HG03175 (cell line): Measurements from ENCODE around the gene ACKR4.
"Not testable (repeated sequence)": the region's sequence is repeated elsewhere in the genome, so short reads cannot be mapped to it uniquely, and the experiment has no call there.

ENCODE experiments used
- ATAC-seq: cut with Tn5 transposase; IDR thresholded peaks from one replicate; pipeline ENCODE4 v1.9.1; 2021; ENCODE audit warnings: mild to moderate bottlenecking, moderate library complexity; ENCODE audit not compliant: unreplicated experiment

The ACKR4 gene

DNA sequence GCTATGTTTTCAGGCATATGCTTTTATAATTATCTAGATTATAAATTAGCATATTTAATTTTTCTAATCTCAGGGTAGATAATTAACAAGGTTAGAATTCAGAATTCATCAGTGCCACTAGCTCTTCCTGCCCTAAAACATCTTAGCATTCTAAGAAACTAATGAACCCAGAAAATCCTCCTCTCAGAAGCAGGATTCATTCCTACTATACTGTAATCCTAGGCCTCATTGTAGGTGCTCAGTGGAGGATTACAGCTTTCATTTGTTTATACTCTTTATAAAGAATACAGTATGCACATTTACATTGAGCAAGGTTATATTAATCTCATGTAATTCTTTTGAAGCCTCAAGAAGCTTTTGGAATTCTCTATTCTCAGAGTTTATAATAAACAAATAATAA, 41.6 kb downstream of the ACKR4 start:
- ATAC-seq, result no peak

DNA sequence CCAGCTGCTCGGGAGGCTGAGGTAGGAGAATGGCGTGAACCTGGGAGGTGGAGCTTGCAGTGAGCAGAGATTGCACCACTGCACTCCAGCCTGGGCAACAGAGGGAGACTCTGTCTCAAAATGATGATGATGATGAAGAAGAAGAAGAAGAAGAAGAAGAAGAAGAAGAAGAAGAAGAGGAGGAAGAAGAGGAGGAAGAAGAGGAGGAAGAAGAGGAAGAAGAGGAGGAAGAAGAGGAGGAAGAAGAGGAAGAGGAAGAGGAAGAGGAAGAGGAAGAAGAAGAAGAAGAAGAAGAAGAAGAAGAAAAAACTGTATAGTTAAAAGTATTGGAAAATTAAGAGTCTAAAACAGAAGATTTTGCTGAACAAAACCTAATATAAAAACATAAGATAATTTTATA, 44.4 kb downstream of the ACKR4 start:
- not testable (repeated sequence) for ATAC-seq

DNA sequence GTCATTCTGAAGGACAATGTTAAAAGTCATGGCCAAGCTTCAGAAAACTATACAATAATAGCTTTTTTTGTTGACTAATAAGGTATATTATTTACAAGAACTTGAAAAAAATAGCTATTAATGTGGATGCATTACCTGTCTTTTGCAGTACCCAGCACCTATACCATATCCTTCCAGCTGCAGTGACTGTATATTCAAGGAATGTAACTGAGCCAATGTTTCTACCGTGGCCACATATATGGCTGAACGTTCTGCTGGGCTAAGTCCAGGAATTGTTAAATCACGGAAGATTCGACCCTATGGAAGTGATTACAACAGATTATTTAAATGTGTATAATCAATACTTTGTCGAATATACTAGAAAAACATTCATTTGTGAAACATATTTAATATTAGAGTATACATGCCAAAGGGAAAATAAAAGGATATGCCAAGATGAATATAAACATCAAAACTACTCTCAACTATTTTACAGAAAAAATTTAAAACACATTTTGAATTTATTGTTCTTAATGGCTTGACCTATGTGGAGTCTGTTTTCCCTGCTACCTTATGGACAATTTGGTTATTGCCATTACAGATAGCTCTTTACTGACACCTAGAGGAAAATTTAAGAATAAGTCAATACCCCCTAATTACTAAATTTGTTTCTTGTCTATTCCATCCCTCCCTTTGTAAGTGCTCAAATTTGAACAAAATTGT, 44.9 kb downstream of the ACKR4 start:
- ATAC-seq, result no peak

DNA sequence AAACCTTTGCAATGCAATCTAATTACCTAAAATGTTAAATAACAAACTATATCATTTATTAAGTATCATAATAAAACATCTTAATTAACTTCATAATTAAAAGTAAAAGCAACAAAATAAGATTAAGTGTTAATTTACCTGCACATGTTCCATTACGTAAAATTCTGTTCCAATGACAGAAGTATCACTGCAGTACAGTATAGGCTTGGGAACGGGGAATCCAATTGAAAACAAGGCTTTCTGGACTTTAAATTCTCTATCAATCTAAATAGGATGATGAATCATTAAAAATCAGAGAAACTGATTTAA, 45.4 kb downstream of the ACKR4 start:
- ATAC-seq, result no peak

DNA sequence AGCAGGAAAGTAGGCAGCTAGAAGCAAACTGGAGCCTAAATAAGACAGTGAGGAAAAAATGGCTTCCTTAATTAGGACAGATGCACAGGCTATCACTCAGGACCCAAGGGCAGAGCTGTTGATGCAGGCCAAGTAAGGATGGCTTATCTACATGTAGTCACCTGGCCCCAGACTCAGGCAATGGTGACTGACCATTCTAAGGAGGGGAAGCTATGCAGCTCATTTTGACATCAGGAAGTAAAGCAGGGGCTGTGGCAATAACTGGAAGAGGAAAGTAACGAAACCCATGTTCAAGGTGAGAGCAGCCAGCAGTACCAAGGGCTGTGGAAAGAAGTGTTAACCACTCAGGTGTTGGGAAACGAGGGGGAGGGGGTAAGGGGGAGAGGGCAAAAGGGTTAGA, 46.3 kb downstream of the ACKR4 start:
- no peak for ATAC-seq

DNA sequence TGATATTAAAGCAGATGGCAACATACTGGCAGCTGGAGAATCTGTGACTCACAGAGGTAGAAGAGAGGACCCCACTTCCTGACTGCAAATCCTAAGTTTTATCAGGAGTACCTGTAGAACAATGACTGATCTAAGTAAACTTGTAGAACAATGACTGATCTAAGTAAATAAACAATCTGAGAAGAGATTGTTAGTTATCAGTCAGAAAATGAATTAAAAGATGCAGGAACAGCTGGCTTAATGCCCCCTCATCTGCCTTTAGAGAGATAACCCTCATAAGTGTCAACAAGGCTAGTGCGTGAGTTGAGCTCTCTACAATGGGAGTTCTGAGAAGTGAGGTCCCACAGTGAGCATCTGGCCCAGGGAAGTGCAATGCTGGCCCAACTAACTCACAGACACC, 48.0 kb downstream of the ACKR4 start:
- no peak for ATAC-seq

DNA sequence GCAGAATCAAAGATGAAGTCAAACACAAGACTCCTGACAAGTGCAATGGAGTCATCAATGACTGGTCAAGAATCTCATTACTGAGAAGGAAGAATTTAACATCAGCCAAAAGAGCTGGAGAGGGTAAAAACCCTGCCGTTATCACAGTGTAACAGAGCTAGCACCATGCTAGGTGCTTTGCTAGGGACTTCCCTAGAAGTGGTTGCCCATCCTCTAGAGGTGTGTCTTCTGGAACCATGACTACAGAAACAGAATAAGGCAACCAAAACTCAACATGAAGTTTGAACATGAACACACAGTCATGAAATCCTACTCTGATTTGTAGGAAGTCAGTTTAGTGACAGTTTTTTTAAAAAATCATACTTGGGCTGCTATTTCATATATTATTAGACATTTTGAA, 53.1 kb downstream of the ACKR4 start:
- no peak for ATAC-seq
